ENCODE data around the gene HLCS.

The HLCS gene

DNA sequence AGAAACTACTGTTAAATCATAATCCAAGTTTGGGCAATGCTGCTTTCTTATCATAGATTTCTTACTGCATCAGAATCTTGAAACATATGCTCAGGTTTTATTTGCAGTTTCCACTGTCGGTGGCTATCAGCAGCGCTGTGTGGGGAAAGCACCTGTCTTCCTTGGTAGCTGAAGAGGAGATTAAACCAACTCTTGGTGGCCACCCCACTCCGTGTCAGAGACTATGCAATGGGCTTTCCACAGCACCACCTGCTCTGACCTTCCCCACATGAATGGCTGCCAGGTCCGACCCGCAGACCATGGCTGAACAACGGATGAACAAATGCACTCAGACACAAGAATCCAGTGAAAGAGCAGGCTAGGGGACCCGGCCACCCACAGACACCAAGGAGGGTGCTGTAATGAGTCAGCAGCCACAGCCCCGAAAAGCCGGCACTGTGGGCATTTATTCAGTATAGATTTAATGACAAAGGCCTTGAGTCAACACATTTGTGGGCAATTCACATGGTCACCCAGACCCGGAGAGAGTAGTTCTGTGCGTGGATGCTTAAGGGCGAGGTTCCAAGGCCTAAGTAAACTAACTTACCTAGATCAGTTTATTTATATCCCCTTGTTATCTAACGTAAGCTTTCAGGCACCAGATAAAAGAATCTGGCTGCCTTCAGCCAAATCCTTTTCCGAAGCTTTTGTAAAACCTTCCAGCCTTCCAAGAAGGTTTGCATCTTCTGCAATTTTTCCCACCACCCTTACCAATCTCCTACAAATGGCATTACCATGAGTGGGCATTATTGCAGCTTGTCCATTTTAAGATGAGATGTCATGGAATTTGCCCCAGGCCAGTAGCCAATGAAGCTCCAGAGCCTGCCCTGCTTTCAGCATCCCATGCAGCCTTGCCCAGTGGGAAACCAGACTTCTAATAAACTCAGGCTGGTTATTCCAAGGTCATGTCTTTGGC is 82.7 kb downstream of the HLCS start (continued):
- TF ChIP-seq, protein P1, sequence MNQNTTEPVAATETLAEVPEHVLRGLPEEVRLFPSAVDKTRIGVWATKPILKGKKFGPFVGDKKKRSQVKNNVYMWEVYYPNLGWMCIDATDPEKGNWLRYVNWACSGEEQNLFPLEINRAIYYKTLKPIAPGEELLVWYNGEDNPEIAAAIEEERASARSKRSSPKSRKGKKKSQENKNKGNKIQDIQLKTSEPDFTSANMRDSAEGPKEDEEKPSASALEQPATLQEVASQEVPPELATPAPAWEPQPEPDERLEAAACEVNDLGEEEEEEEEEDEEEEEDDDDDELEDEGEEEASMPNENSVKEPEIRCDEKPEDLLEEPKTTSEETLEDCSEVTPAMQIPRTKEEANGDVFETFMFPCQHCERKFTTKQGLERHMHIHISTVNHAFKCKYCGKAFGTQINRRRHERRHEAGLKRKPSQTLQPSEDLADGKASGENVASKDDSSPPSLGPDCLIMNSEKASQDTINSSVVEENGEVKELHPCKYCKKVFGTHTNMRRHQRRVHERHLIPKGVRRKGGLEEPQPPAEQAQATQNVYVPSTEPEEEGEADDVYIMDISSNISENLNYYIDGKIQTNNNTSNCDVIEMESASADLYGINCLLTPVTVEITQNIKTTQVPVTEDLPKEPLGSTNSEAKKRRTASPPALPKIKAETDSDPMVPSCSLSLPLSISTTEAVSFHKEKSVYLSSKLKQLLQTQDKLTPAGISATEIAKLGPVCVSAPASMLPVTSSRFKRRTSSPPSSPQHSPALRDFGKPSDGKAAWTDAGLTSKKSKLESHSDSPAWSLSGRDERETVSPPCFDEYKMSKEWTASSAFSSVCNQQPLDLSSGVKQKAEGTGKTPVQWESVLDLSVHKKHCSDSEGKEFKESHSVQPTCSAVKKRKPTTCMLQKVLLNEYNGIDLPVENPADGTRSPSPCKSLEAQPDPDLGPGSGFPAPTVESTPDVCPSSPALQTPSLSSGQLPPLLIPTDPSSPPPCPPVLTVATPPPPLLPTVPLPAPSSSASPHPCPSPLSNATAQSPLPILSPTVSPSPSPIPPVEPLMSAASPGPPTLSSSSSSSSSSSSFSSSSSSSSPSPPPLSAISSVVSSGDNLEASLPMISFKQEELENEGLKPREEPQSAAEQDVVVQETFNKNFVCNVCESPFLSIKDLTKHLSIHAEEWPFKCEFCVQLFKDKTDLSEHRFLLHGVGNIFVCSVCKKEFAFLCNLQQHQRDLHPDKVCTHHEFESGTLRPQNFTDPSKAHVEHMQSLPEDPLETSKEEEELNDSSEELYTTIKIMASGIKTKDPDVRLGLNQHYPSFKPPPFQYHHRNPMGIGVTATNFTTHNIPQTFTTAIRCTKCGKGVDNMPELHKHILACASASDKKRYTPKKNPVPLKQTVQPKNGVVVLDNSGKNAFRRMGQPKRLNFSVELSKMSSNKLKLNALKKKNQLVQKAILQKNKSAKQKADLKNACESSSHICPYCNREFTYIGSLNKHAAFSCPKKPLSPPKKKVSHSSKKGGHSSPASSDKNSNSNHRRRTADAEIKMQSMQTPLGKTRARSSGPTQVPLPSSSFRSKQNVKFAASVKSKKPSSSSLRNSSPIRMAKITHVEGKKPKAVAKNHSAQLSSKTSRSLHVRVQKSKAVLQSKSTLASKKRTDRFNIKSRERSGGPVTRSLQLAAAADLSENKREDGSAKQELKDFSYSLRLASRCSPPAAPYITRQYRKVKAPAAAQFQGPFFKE (tag by site-specific recombination; IDR thresholded peaks at IDR 0.05; ENCODE audit: borderline replicate concordance): no peak

DNA sequence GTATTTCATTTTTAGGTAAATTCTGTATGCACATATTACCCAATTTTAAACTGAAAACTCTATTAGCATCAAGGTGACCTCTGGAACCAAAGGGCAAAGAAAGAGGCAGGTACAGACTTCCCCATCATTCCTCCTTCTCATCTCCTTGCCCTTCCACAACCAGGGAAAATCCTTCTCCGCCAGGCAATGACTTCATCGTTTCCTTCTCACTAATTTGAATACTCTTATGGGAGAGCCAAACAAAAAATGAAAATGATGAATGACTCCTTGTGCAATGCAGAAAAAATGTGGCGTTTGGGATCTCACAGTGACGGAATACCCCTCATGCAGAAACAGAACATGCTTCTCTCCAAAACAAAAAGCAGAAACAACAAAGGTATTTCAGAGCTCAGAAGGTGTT is 83.7 kb downstream of the HLCS start:
- Histone ChIP-seq H3K4me3 (ENCODE audit: low read depth, low read length) (no peak overlapping the region), H3K27ac (ENCODE audit: extremely low read depth, low read depth, low read length) (no peak overlapping the region), H3K4me1 (ENCODE audit: control insufficient read depth, insufficient read depth, low read length) (peaks cover 13% of the 10 kb centered on the region), H3K36me3 (ENCODE audit: control insufficient read depth in 2 of 2, insufficient read depth in 1 of 2, low read length in 2 of 2) (peaks cover 0 to 3% of the 10 kb centered on the region in 2 experiments; a peak in 1 of 3 replicates), H3K9me3 (ENCODE audit: control insufficient read depth, insufficient read depth, low read depth, low read length) (no peaks in the 10 kb centered on the region)
- ChIA-PET POLR2A (no interaction called here), CTCF (no interaction called here)
- TF ChIP-seq ZNF350 (tag by site-specific recombination; IDR thresholded peaks at IDR 0.05): no peak
- TF ChIP-seq KLF7 (tag by site-specific recombination; IDR thresholded peaks at IDR 0.05; ENCODE audit: borderline replicate concordance): no peak
- no peak for TF ChIP-seq ZNF626 (tag by site-specific recombination; IDR thresholded peaks at IDR 0.05)
- TF ChIP-seq ZNF266 (tag by site-specific recombination; IDR thresholded peaks at IDR 0.05; ENCODE audit: low read depth): no peak
- TF ChIP-seq KLF16 (tag by site-specific recombination; IDR thresholded peaks at IDR 0.05): no peak
- TF ChIP-seq ZBTB1 (tag by site-specific recombination; IDR thresholded peaks at IDR 0.05): no peak
- TF ChIP-seq ZFP69B (tag by site-specific recombination; IDR thresholded peaks at IDR 0.05): no peak
- TF ChIP-seq ZNF664 (tag by site-specific recombination; IDR thresholded peaks at IDR 0.05): no peak
- TF ChIP-seq, protein P2, sequence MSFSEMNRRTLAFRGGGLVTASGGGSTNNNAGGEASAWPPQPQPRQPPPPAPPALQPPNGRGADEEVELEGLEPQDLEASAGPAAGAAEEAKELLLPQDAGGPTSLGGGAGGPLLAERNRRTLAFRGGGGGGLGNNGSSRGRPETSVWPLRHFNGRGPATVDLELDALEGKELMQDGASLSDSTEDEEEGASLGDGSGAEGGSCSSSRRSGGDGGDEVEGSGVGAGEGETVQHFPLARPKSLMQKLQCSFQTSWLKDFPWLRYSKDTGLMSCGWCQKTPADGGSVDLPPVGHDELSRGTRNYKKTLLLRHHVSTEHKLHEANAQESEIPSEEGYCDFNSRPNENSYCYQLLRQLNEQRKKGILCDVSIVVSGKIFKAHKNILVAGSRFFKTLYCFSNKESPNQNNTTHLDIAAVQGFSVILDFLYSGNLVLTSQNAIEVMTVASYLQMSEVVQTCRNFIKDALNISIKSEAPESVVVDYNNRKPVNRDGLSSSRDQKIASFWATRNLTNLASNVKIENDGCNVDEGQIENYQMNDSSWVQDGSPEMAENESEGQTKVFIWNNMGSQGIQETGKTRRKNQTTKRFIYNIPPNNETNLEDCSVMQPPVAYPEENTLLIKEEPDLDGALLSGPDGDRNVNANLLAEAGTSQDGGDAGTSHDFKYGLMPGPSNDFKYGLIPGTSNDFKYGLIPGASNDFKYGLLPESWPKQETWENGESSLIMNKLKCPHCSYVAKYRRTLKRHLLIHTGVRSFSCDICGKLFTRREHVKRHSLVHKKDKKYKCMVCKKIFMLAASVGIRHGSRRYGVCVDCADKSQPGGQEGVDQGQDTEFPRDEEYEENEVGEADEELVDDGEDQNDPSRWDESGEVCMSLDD (tag by site-specific recombination; IDR thresholded peaks at IDR 0.05): no peak
- TF ChIP-seq, protein P3, sequence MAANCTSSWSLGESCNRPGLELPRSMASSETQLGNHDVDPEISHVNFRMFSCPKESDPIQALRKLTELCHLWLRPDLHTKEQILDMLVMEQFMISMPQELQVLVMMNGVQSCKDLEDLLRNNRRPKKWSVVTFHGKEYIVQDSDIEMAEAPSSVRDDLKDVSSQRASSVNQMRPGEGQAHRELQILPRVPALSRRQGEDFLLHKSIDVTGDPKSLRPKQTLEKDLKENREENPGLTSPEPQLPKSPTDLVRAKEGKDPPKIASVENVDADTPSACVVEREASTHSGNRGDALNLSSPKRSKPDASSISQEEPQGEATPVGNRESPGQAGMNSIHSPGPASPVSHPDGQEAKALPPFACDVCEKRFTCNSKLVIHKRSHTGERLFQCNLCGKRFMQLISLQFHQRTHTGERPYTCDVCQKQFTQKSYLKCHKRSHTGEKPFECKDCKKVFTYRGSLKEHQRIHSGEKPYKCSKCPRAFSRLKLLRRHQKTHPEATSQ (tag by site-specific recombination; IDR thresholded peaks at IDR 0.05): no peak
- no peak for TF ChIP-seq IKZF3 (tag by site-specific recombination; IDR thresholded peaks at IDR 0.05)
